Hepatocyte (in vitro differentiated cells): Measurements from ENCODE around the gene CRMP1. TPM values are rescaled to one million over a fixed set of nuclear protein-coding genes. Genes with fewer than 3 reads are reported as not detected.

Source experiments
- DNase-seq: peaks from one replicate; pipeline ENCODE4 v3.0.0-alpha.2; 2016; ENCODE audit warnings: low spot score
- H2AFZ ChIP-seq: fragments of 200-600 bp; sonication (generic); 2 replicates; pipeline ENCODE4 v1.6.0; 2016; ENCODE audit warnings: antibody characterized with exemption, mild to moderate bottlenecking
- H3K27ac ChIP-seq: fragments of 200-600 bp; sonication (generic); 2 replicates; pipeline ENCODE4 v1.5.1; 2016; ENCODE audit warnings: mild to moderate bottlenecking
- H3K27me3 ChIP-seq: fragments of 200-600 bp; sonication (generic); 2 replicates; pipeline ENCODE4 v1.6.1; 2016
- H3K36me3 ChIP-seq: fragments of 200-600 bp; sonication (generic); replicated peaks from 2 replicates; pipeline ENCODE4 v1.5.1; 2016; ENCODE audit warnings: low read depth; ENCODE audit not compliant: insufficient read depth
- H3K4me1 ChIP-seq: fragments of 200-600 bp; sonication (generic); 2 replicates; pipeline ENCODE4 v1.5.1; 2016; ENCODE audit warnings: mild to moderate bottlenecking, moderate library complexity; ENCODE audit not compliant: insufficient read depth
- H3K4me2 ChIP-seq: fragments of 200-600 bp; sonication (generic); 2 replicates; pipeline ENCODE4 v1.6.0; 2016
- H3K4me3 ChIP-seq: fragments of 200-600 bp; sonication (generic); 2 replicates; pipeline ENCODE4 v1.5.1; 2016; ENCODE audit warnings: mild to moderate bottlenecking
- H3K79me2 ChIP-seq: fragments of 200-600 bp; sonication (generic); 2 replicates; pipeline ENCODE4 v1.6.0; 2017; ENCODE audit warnings: mild to moderate bottlenecking
- H3K9me2 ChIP-seq: fragments of 200-600 bp; sonication (generic); replicated peaks from 2 replicates; pipeline ENCODE4 v1.6.0; 2017; ENCODE audit warnings: mild to moderate bottlenecking; ENCODE audit not compliant: insufficient read depth
- H3K9me3 ChIP-seq: fragments of 200-600 bp; sonication (generic); 2 replicates; pipeline ENCODE4 v1.5.1; 2016; ENCODE audit warnings: low read depth, mild to moderate bottlenecking
- H4K20me1 ChIP-seq: fragments of 200-600 bp; sonication (generic); 2 replicates; pipeline ENCODE4 v1.6.0; 2016; ENCODE audit warnings: mild to moderate bottlenecking; ENCODE audit not compliant: insufficient read depth, poor library complexity, severe bottlenecking
- EZH2 ChIP-seq: fragments of 200-600 bp; sonication (generic); IDR thresholded peaks from 2 replicates; pipeline ENCODE4 v1.6.1; 2016; ENCODE audit warnings: antibody characterized with exemption, mild to moderate bottlenecking, borderline replicate concordance
- EZH2phosphoT487 ChIP-seq: fragments of 200-600 bp; sonication (generic); IDR thresholded peaks from one replicate; pipeline ENCODE4 v1.6.1; 2018; ENCODE audit warnings: antibody characterized with exemption, mild to moderate bottlenecking, low read depth, moderate library complexity; ENCODE audit not compliant: unreplicated experiment, severe bottlenecking
- WGBS: methylation state at CpG from one replicate; pipeline ENCODE4 v1.1.6; 2016; ENCODE audit warnings: low lambda C conversion rate; ENCODE audit errors: missing lambda C conversion rate; 5-methylcytosine and 5-hydroxymethylcytosine counted together
- polyA plus RNA-seq: library from polyadenylated mRNA; unstranded; fragments of >200 nt; fragmentation: Nextera tagmentation; extraction: Ambion mirVana; gene quantifications from 2 replicates; pipeline ENCODE4 v1.2.1, GENCODE V29; 2016
- total RNA-seq: library from RNA; depleted of rRNA; stranded (reverse); fragments of >200 nt; gene quantifications from 2 replicates; pipeline ENCODE4 v1.2.3, GENCODE V29; 2014
- TF ChIP-seq, protein P1 (sequence below): fragments of 200-600 bp; sonication (generic); IDR thresholded peaks from 2 replicates; pipeline ENCODE4 v1.5.1; 2016; ENCODE audit warnings: antibody characterized with exemption, mild to moderate bottlenecking; ENCODE audit not compliant: poor library complexity

CRMP1 gene
- total and polyA plus RNA-seq, 2 experiments from 2014 or later: 12.5 to 12.9 TPM

DNA sequence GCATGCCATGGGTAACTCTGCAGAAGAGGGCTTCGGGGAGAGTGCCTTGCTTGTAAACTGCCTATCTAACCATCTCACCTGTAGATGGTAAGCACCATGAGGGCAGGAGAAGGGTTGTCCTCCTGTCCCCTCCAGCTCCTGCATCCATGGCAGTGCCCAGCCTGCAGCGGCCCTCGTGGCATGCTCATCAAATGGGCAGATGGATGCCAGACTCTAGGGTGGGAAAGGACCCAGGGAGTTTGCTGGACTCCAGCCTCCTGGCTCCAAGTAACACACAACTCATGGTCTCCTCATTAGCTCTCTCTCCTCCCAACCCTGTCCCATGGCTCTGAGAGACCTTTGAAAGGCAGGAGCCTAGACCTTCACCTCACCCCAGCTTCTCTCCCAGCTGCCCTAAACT, 29.7 kb upstream of the CRMP1 start:
- H3K9me3 ChIP-seq: no peaks in the 10 kb centered on the region
- no peak for TF ChIP-seq EZH2
- TF ChIP-seq, protein P1, sequence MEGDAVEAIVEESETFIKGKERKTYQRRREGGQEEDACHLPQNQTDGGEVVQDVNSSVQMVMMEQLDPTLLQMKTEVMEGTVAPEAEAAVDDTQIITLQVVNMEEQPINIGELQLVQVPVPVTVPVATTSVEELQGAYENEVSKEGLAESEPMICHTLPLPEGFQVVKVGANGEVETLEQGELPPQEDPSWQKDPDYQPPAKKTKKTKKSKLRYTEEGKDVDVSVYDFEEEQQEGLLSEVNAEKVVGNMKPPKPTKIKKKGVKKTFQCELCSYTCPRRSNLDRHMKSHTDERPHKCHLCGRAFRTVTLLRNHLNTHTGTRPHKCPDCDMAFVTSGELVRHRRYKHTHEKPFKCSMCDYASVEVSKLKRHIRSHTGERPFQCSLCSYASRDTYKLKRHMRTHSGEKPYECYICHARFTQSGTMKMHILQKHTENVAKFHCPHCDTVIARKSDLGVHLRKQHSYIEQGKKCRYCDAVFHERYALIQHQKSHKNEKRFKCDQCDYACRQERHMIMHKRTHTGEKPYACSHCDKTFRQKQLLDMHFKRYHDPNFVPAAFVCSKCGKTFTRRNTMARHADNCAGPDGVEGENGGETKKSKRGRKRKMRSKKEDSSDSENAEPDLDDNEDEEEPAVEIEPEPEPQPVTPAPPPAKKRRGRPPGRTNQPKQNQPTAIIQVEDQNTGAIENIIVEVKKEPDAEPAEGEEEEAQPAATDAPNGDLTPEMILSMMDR: no peak
- no peak for TF ChIP-seq EZH2phosphoT487
- H3K27ac ChIP-seq: no peak overlapping the region
- H4K20me1 ChIP-seq: no peaks in the 10 kb centered on the region
- no peak overlapping the region for H3K4me3 ChIP-seq
- no peaks in the 10 kb centered on the region for H3K79me2 ChIP-seq
- no peaks in the 10 kb centered on the region for H3K36me3 ChIP-seq
- no peaks in the 10 kb centered on the region for H3K9me2 ChIP-seq
- no peak for DNase-seq
- no peak overlapping the region for H2AFZ ChIP-seq
- H3K4me1 ChIP-seq: no peaks in the 10 kb centered on the region
- peaks cover 13% of the 10 kb centered on the region for H3K27me3 ChIP-seq
- H3K4me2 ChIP-seq: no peak overlapping the region
- 74% methylated on average over 3 of the region's 3 CpGs for WGBS

DNA sequence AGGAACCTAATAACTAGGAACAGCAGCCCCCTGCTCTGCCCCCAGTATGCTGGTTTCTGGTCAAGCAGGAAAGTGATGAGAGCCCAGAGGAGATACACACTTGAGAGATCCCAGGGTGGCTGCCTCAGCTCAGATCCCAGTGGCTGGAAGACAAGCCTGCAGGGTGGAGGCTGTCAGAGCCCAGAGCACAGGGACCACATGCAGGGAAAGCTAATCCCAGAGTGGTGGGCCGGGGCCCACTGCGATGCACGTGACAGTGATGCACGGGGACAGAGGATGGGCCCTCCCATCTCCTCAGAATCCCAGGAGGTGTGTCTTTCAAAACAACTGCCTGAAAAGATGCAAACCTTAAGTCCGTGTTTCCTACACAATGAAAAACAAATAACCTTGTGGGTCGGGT, 29.1 kb upstream of the CRMP1 start:
- H3K4me1 ChIP-seq: no peaks in the 10 kb centered on the region
- H3K27me3 ChIP-seq: peaks cover 13% of the 10 kb centered on the region
- no peak overlapping the region for H3K4me3 ChIP-seq
- WGBS: 59% methylated on average over 6 of the region's 6 CpGs
- H3K36me3 ChIP-seq: no peaks in the 10 kb centered on the region
- H4K20me1 ChIP-seq: no peaks in the 10 kb centered on the region
- no peaks in the 10 kb centered on the region for H3K9me2 ChIP-seq
- DNase-seq: no peak
- no peak overlapping the region for H3K27ac ChIP-seq
- no peak overlapping the region for H3K4me2 ChIP-seq
- TF ChIP-seq, protein P1: no peak
- TF ChIP-seq EZH2: no peak
- TF ChIP-seq EZH2phosphoT487: no peak
- no peaks in the 10 kb centered on the region for H3K79me2 ChIP-seq
- H2AFZ ChIP-seq: no peak overlapping the region
- H3K9me3 ChIP-seq: no peaks in the 10 kb centered on the region

DNA sequence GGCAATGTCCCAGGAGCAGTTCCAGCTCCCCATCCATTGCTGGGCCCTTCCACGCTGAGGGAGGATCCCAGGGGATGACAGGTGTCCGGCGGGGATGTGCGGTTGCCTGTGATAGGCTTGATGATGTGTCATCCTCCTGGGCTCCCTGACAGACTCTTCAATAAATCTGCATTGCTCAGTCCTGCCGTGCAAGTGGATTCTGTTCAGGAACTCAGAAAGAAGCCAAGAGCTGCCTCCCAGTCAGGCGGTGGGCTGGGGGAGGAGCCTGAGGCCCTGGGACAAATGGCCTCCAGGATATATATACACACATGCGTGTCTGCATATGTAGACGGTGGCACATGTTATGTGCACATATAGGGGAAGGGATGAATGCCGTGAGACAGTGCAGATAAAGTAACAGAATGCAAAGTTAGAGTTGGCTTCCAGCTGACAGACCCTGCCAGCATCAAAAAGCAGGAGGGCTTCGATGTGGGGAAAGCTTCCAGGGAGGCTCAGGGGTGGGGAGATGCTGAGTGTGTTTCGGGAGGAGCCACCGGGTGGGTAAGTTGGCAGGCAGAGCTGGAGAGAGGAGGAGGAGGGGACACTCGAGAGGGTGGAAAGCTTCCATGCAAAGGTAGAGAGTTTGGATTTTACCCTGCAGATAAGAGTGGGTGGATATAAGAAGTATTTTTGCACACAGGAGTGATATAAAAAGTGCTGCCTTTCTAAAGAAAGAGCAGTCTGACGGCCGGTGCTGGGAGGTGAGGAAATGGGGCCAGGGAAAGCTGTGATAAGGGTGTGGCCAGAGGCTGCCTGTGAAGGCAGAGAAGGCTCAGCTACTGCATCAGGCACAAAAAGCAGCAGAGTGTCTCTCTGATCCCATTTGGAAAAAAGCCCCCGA, 28.5 kb upstream of the CRMP1 start:
- Histone ChIP-seq H3K9me3 (no peaks in the 10 kb centered on the region), H4K20me1 (no peaks in the 10 kb centered on the region), H3K27ac (no peak overlapping the region), H3K27me3 (peaks cover 13% of the 10 kb centered on the region), H3K4me3 (no peak overlapping the region), H3K4me1 (no peaks in the 10 kb centered on the region), H3K36me3 (no peaks in the 10 kb centered on the region), H3K9me2 (no peaks in the 10 kb centered on the region), H3K4me2 (no peak overlapping the region), H2AFZ (no peak overlapping the region), H3K79me2 (no peaks in the 10 kb centered on the region)
- no peak for DNase-seq
- 65% methylated on average over 16 of the region's 16 CpGs for WGBS
- TF ChIP-seq EZH2phosphoT487: no peak
- no peak for TF ChIP-seq EZH2
- TF ChIP-seq, protein P1: no peak
